ENCODE results near the gene FOXL2.
A peak's percentile ranks its signal among the peaks of the same experiment; 100 is the strongest.
"Not testable (repeated sequence)": the region's sequence is repeated elsewhere in the genome, so short reads cannot be mapped to it uniquely, and the experiment has no call there.

FOXL2 gene

DNA sequence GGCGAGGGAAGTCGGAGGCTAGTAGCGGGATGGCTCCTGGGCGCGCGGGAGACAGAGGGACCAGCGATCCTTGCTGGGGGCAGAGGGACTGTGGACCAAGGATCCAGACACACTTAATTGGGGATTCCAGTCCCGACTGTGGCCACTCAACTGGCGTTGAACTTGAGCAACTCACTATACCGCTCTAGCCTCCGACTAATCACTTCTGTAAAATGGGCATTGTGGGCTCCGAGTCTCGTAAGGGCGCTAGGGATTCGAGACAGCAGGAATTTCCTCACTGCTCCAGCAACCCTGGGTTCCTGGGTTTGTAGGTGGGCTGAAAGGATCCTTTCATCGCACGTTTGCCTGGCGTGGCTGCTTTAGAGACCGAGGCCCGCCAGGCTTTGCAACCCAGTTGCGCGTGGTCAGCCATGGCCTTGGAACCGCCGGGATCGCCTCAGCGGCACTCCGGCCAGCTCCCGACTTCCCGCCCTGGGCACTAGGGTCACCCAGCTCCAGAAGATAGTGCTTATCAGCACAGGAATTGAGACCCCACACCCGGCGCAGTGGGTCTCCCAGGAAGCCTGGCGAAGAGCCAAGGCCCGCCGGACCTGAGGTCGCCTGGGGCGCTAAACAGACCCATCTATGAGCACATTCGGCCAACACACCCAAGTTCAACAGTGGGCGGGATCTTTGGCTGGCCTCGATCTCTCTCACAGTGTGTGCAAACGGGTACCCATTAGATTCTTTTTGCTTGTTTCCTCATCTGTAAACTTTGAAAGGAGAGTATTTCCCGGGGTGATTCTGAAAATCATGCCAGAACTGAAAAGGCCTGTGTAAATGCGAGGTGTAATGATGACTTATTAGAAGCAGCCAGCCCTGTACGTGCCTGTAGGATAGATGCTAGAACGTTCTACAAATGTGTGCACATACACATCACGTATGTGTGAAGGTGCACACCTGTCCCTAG, 9.9 kb downstream of the FOXL2 start:
- no peak for DNase-seq (ENCODE audit: low read depth, low spot score)
- no peak overlapping the region for H3K4me3 ChIP-seq (ENCODE audit: low read length)

GRCh38 chr3:138935863-138936740, 10.8 kb downstream of the FOXL2 start:
- peak overlapping the region; percentile 57 for H3K4me3 ChIP-seq (ENCODE audit: low read length)
- peak; percentile 30 for DNase-seq (ENCODE audit: low read depth, low spot score)

- no peak for DNase-seq (ENCODE audit: low read depth, low spot score)
- peak overlapping the region; percentile 57 for H3K4me3 ChIP-seq (ENCODE audit: low read length)
Observed at GRCh38 chr3:138935505-138935862, 11.5 kb downstream of the FOXL2 start.

GRCh38 chr3:138933981-138934691, 12.8 kb downstream of the FOXL2 start:
- no peak for DNase-seq (ENCODE audit: low read depth, low spot score)
- H3K4me3 ChIP-seq (ENCODE audit: low read length) = no peak overlapping the region

- H3K4me3 ChIP-seq (ENCODE audit: low read length) = no peak overlapping the region
- DNase-seq (ENCODE audit: low read depth, low spot score) = no peak
Observed at GRCh38 chr3:138933068-138933668, 13.8 kb downstream of the FOXL2 start.

DNA sequence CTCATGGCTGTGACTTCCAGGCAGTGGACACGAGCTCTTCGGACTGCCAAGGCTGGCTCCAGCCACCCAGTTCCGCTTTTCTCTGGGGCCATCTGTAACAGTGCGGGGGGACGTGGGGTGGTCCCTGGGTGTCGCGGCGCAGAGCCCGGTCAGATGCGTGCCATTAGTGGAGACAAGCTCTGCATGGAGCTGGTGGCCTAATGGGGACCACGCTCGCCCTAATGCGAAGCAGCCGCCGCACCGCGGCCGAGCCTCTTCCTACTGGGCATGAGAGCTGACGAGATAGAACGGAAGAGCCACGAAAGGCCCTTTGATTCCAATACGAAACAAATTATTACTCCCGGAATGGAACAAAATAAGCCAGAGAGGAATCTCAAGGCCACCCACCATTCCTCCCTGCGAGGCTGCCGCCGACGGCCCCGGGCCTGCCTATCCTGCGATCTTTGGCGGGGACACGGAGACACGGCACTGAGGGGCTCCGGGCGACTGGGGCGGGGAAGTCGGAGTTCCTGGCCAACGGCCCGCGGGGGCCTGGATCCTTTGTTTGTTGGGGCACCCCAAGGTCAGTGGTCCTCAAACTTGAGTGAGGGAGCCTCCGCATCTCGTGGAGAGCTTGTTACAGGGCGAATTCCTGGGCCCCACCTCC, 18.1 kb downstream of the FOXL2 start:
- DNase-seq (ENCODE audit: low read depth, low spot score) = no peak
- H3K4me3 ChIP-seq (ENCODE audit: low read length) = no peak overlapping the region

DNA sequence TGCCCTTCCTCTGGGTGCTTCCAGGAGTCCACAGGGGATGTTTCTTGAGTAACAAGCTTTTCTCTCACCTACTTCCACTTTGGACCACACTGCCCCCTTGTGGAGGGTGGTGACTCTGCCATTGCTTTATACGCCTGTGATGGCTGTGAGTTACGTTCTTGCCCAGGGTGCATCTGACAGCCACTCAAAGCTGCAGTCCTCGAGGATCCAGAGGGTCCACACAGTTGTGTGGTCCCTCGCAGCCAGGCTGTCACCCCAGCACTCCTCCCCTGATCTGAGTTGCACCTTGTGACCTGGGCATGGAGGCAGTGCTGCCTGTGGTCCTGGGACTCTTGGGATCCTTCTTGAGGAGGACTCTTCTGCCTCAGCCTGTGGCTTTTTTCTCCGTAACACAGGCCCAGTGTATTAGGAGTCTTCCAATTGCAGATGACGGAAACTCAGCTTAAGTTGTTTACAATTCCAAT, 23.4 kb downstream of the FOXL2 start:
- no peak overlapping the region for H3K4me3 ChIP-seq (ENCODE audit: low read length)

GRCh38 chr3:138922400-138922799, 24.5 kb downstream of the FOXL2 start:
- H3K4me3 ChIP-seq (ENCODE audit: low read length); DNase-seq (ENCODE audit: low read depth, low spot score): not testable (repeated sequence)

More for the DNA sequence above, 23.4 kb downstream of the FOXL2 start:
- DNase-seq (ENCODE audit: low read depth, low spot score) = peak; percentile 84

- H3K4me3 ChIP-seq (ENCODE audit: low read length) = no peak overlapping the region
- DNase-seq (ENCODE audit: low read depth, low spot score) = no peak
Observed at GRCh38 chr3:138921316-138922292, 25.3 kb downstream of the FOXL2 start.

DNA sequence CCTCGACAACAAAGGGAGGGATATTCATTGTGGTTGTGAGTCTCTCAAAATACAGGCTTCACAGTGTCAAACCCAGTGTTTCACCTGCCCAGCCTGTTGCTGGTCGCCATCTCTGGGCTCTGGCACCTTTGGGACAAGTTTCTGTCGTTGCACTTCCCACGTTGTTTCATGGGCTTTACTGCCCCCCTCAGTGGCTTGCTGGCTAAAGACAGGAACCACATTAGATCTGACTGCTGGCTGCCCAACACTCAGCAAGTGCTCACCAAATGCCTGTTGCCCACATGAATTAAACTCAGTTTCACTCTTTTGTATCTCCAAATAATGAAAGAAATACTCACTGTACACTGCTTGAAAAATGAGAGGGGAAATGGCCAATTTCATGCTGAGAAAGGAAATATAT, 27.6 kb downstream of the FOXL2 start:
- H3K4me3 ChIP-seq (ENCODE audit: low read length) = no peak overlapping the region
- DNase-seq (ENCODE audit: low read depth, low spot score) = no peak

DNA sequence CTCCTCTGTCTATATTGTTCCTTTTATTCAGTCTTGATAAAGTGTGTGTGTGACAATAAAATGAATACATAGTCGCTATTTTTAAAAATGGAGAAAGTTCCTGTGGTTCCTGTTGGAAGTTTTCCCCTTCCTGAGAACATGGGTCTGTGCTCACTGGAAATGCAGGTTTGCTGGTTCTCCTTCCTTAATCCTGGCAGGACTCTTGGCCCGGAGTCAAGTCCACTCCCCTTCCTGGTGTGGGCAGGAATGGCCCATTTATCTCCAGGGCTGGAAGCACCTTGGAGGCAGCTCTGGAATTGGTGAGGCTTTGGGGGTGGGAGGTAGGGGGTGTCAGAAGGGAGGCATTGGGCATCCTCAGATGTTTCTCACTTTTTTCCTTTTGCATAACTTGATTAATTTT, 30.1 kb downstream of the FOXL2 start:
- no peak for DNase-seq (ENCODE audit: low read depth, low spot score)
- H3K4me3 ChIP-seq (ENCODE audit: low read length) = no peak overlapping the region

DNA sequence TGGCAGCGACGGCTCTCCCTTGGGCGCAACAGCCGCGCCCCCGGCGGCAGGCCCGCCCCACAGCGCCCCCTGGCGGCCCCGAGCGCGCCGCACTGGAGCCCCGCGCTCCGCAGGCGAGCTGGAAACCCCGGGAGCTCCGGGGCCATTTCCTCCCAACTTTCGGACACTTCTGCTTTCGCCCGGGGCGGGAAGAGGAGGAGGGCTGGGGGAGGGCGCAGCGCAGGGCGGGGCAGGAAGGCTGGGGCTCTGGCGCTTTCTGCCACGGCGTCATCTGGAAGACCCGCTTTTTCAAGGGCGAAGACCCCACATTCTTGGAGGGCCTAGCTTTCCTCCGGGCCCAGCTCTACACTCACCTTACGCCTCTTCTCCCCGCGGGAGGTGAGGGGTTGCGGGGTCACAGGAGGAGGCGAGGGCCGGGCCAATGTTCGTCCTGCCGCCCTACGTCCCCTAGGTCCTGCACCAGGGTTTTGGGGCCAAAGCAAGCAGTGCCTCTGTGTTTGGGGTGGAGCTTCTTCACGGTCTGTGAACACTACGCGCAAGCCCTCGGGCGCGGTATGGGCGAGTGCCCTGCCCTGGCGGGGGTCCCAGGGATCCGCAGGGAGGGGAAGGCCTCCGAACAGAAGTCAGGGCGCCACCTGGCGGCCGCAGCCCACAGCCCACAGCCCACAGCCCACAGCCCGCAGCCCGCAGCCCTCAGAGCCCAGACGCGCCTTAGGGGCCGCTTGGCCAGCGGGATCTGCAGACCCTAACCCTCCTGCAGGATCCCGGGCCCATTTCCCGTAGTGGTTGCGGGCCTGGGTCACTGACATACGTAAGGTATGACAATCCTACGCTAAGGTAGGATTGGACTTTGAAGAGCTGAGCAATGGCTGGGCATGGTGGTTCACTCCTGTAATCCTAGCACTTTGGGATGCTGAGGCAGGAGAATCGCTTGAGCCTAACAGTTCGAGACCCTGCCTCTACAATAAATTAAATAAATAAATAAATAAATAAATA, 31.1 kb downstream of the FOXL2 start:
- DNase-seq (ENCODE audit: low read depth, low spot score) = peak; percentile 73
- H3K4me3 ChIP-seq (ENCODE audit: low read length) = peak overlapping the region; percentile 74

GRCh38 chr3:138914870-138915502, 32.0 kb downstream of the FOXL2 start:
- H3K4me3 ChIP-seq (ENCODE audit: low read length) = peak overlapping the region; percentile 74
- DNase-seq (ENCODE audit: low read depth, low spot score) = peak; percentile 22

DNA sequence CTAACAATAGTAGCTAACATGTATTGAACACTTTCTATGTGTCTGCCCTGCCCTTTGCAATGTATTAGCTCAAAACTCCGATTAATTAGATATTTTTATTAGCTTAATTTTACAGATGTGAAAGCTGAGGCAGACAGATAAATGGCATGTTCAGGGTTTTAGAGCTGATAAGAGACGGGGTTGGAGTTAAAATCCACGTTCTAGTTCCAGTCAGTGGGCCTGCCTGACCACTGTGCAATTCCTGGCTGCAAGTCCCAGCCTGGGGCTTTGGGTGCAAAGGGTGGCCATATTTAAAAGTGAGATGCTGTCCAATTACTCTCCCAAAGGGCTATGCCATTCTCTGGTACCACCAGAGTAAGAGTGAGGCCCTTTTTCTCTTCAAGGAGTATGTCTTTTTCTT, 33.2 kb downstream of the FOXL2 start:
- H3K4me3 ChIP-seq (ENCODE audit: low read length) = no peak overlapping the region
- no peak for DNase-seq (ENCODE audit: low read depth, low spot score)

GRCh38 chr3:138912237-138912636, 34.7 kb downstream of the FOXL2 start:
- no peak overlapping the region for H3K4me3 ChIP-seq (ENCODE audit: low read length)
- no peak for DNase-seq (ENCODE audit: low read depth, low spot score)

- no peak overlapping the region for H3K4me3 ChIP-seq (ENCODE audit: low read length)
- DNase-seq (ENCODE audit: low read depth, low spot score) = no peak
Observed at GRCh38 chr3:138911621-138912020, 35.3 kb downstream of the FOXL2 start.

Measured in Jurkat, Clone E6-1 (cell line).